ENCODE data around the gene FAM170B.

FAM170B gene

DNA sequence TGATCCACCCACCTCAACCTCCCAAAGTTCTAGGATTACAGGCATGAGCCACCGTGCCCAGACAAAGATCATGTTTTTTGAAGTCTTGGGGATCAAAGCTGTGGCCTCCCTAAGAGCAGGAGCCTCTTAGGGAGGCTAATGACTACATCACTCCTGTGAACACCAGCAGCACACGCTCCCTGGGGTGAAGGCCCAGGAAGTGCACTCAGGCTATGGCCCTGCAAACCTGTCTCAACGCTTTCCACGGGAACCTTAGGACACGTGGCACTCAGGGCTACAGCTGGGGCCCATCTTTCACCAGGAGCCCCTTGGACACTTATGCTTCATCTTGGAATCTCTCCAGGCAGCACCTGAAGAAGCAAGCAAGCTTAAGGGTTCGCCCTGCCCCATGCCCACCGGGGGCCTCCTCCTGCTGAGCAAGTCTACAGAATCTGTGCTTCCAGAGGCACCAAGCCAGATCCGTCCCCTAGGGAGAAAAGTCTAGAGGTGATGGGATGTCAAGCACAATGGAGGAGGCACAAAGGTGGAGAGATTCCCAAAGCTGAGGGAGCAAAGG is 36.9 kb downstream of the FAM170B start:
- DNase-seq = no peak

DNA sequence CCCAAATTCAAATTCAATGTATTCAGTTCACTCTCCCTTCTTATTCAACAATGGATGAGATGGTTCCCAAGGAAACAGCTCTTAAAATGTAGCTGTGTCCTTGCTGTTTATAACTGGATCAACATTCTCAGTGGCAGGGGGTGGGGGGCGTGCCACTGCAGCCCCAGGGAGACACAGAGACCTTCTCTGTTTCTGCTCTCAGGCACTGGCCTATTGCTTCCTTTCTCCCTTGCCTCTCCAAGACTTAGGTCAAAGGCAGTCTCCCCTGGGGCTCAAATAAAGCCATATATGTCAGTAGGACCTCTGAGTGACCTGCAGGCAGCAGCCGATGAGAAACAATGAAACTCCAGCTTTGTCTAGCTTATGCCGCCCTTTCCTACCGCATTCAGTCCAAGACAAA is 39.2 kb downstream of the FAM170B start:
- no peak for DNase-seq

GRCh38 chr10:49093922-49094321 is 39.9 kb downstream of the FAM170B start:
- no peak for DNase-seq

- DNase-seq = no peak
Measured at GRCh38 chr10:49092477-49092876, 41.3 kb downstream of the FAM170B start.

DNA sequence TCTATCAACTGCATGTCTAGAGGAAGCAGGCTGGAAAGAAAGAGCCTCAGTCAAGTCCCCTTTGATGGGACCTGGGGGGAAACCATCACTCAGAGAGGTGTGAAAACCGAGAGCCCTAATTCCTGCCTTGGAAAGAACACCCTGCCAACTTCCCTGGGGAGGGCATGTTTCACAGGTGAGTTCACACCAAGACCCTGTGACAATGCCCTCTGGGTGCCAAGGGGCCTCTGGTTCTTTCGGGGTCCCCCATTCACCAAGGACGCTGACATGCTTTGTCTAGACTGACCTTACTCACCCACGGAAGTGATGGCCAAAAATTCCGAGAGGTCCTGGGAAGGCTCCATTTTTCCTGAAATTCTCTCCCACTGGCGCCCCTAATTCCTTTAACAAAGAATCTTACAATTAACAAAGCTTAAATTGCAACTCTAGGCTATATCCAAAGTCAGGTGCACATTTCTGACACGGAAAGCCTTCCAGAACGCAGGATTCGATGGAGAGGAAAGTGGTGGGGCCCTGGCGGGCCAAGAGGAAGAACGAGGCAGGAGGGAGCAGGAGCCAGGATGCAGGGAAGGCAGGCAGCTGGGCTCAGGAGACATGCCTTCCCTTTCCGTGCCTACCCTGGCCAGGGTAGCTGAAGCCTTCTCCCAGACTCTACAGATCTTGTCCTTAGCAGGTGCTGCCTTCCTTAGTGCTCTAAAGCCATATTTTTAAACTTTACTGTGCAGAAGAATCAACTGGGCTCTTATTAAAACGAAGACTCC is 42.2 kb downstream of the FAM170B start:
- DNase-seq = no peak

GRCh38 chr10:49090696-49091380 is 43.0 kb downstream of the FAM170B start:
- DNase-seq = no peak

- no peak for DNase-seq
Measured at GRCh38 chr10:49090189-49090575, 43.6 kb downstream of the FAM170B start.

- no peak for DNase-seq
Measured at GRCh38 chr10:49089557-49090188, 44.1 kb downstream of the FAM170B start.

DNA sequence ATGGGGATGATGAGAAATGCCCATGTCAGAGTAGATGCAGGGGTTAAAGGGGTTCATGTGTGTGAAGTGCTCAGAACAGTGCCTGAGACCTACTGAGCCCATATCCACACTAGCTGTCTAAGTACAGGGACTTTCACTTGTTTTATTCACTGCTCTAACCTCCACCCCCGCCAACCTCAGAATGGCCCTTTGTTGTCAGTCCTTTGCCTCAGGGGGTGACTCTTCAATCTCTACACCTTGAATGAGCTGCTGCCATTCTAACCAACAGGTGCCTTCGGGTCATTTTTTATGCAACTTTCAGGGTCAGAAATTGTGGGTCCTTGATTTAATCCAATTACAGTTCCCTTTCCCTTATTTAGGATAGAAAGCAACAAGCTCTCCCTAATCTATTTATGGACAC is 44.7 kb downstream of the FAM170B start:
- no peak for DNase-seq

- no peak for DNase-seq
Measured at GRCh38 chr10:49086889-49087288, 46.9 kb downstream of the FAM170B start.

GRCh38 chr10:49083261-49083660 is 50.6 kb downstream of the FAM170B start:
- no peak for DNase-seq

DNA sequence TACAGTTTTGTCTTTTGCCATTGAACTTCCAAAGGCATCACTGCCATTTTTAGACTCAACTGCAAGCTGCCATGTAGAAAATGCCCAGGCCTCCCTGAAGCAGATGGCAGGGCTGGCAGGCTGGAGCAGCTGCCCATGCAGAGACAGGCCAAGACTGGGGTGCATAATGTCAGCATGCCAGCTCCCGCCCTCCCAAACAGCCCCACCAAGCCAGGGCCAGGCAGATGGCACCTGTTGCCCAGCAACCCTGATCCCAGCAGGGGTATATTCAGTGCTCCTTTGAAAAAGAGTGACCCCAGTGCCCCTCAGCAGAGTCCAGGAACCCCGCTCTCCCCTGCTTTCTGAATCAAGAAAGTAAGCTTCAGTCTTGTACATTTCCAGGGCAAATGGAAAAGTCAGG is 51.1 kb downstream of the FAM170B start:
- DNase-seq = no peak

- no peak for DNase-seq
Measured at GRCh38 chr10:49081547-49082275, 52.1 kb downstream of the FAM170B start.

Data from NCI-H526 treated with DMSO at 0.1 percent for 48 hours (cell line).